ENCODE measurements around the gene PLD5.

DNA sequence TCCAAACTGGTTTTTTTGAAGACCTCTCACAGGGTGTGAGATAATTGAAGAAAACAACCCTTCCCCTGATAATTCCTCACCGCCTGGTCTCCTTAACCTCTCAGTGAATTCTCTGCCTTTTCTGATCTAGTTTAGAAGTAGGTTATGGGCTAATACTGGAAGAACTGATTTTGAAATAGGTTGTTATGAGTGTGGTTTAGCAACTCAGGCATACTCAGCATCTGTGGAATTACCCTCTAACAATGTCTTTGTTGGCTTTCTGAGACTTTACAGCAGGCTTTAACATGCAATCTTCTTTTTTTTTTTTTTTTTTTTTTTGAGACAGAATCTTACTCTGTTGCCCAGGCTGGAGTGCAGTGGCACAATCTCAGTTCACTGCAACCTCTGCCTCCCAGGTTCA is 10.3 kb upstream of the PLD5 start:
- TF ChIP-seq POLR2A (IDR thresholded peaks at IDR 0.05), result no peak
- TF ChIP-seq, protein P1, sequence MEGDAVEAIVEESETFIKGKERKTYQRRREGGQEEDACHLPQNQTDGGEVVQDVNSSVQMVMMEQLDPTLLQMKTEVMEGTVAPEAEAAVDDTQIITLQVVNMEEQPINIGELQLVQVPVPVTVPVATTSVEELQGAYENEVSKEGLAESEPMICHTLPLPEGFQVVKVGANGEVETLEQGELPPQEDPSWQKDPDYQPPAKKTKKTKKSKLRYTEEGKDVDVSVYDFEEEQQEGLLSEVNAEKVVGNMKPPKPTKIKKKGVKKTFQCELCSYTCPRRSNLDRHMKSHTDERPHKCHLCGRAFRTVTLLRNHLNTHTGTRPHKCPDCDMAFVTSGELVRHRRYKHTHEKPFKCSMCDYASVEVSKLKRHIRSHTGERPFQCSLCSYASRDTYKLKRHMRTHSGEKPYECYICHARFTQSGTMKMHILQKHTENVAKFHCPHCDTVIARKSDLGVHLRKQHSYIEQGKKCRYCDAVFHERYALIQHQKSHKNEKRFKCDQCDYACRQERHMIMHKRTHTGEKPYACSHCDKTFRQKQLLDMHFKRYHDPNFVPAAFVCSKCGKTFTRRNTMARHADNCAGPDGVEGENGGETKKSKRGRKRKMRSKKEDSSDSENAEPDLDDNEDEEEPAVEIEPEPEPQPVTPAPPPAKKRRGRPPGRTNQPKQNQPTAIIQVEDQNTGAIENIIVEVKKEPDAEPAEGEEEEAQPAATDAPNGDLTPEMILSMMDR (IDR thresholded peaks at IDR 0.05), result no peak
